ENCODE results near the gene ZNF445.
"Not testable (repeated sequence)": the region's sequence is repeated elsewhere in the genome, so short reads cannot be mapped to it uniquely, and the experiment has no call there.

The ZNF445 gene

DNA sequence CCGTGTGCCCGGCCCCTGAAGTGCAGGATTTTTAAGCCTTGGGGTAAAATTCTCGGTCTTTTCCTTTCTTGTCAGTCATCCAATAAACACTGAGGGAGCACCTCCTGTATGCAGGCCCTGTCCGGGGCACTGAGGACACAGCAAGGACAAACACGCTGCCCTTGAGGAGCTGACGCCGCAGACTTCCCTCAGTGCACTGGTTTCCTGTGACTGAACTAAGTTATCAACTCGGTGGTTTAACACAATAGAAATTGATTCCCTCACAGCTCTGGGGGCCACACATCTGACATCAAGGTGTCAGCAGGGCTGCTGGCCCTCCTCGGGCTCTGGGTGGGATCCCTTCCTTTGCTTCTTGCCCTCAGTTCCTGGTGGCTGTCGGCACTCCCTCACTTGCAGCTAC, 65.1 kb downstream of the ZNF445 start:
- DNase-seq = no peak
- H3K36me3 ChIP-seq (ENCODE audit: control insufficient read depth, insufficient read depth, low read length) = no peaks in the 10 kb centered on the region
- no peaks in the 10 kb centered on the region for H3K27me3 ChIP-seq (replicated peaks; ENCODE audit: control insufficient read depth, insufficient read depth, low read length, poor library complexity, severe bottlenecking)
- no peaks in the 10 kb centered on the region for H3K4me1 ChIP-seq (ENCODE audit: control insufficient read depth, insufficient read depth, low read length, poor library complexity, severe bottlenecking)
- no peak overlapping the region for H3K4me3 ChIP-seq (ENCODE audit: insufficient read depth, low read depth, low read length, poor library complexity, severe bottlenecking)
- H3K27ac ChIP-seq (ENCODE audit: insufficient read depth, low read length, poor library complexity, severe bottlenecking) = no peak overlapping the region
- no peaks in the 10 kb centered on the region for H3K9me3 ChIP-seq (ENCODE audit: control insufficient read depth, low read length)

DNA sequence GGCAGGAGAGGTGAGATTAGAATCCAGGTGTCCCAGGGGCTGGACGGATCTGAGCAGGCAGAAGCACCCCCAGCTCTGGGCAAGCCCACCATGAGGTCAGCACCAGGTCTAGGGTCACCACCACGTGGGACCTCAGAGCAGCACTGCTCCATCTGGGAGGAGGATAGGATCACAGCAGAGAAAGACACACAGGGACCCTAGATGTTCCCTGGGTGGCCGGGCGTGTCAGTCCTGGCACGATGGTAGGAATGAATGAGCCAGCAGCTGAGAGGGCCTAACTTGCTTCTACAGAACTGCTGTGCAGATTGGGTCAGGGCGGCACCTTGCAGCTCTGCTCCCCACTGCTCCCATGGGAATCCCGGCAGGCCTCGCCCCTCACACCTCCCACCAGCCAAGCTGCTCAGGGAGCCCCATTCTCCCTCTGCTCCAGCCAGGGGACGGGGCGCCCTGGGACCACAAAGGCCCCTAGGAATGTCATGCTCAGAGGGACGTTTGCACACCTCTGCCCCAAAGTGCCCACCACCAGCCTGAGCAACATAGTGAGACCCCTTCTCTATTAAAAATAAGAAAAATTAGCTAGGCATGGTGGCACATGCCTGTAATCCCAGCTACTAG, 66.3 kb downstream of the ZNF445 start:
- no peaks in the 10 kb centered on the region for H3K9me3 ChIP-seq (ENCODE audit: control insufficient read depth, low read length)
- H3K27me3 ChIP-seq (replicated peaks; ENCODE audit: control insufficient read depth, insufficient read depth, low read length, poor library complexity, severe bottlenecking) = no peaks in the 10 kb centered on the region
- no peak overlapping the region for H3K27ac ChIP-seq (ENCODE audit: insufficient read depth, low read length, poor library complexity, severe bottlenecking)
- no peaks in the 10 kb centered on the region for H3K36me3 ChIP-seq (ENCODE audit: control insufficient read depth, insufficient read depth, low read length)
- H3K4me3 ChIP-seq (ENCODE audit: insufficient read depth, low read depth, low read length, poor library complexity, severe bottlenecking) = no peak overlapping the region
- H3K4me1 ChIP-seq (ENCODE audit: control insufficient read depth, insufficient read depth, low read length, poor library complexity, severe bottlenecking) = no peaks in the 10 kb centered on the region
- DNase-seq = no peak

DNA sequence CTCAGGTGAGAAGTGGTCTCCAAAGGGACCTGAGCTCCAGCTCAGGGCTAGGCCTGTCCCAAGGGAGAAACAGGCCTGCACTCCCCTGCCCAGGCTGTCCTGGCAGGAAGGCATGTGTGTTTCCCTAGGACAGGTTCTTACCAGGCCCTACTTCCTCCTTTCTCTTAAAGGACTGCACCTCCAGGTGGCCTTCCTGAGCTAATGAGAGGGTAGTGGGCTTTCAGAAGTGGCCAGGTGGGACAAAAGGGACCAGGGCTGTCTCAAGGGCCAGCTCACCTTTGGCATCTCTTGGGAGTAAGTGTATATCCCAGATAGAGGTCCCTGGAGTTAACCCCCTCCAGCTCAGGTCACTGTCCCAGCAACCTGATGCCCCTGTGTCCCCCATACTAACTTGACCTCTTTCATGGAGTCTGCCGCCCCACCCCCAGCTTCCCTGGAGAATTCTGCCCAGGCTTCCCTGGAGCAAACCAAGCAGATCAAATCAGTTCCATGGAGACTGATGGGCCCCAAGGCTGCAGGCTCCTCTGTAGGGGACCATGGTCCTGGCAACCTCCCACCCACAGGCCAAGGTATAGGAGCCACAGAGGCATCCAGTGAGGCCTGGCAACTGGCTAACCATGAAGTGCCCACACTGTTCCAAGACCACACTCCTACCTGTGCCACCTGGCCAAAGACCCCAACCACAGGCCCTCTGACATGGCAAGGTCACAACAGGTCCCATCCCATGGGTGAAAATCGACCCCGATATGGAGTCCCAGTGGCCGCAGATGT, 67.6 kb downstream of the ZNF445 start:
- DNase-seq = no peak
- no peak overlapping the region for H3K27ac ChIP-seq (ENCODE audit: insufficient read depth, low read length, poor library complexity, severe bottlenecking)
- H3K36me3 ChIP-seq (ENCODE audit: control insufficient read depth, insufficient read depth, low read length) = no peaks in the 10 kb centered on the region
- no peaks in the 10 kb centered on the region for H3K9me3 ChIP-seq (ENCODE audit: control insufficient read depth, low read length)
- H3K27me3 ChIP-seq (replicated peaks; ENCODE audit: control insufficient read depth, insufficient read depth, low read length, poor library complexity, severe bottlenecking) = no peaks in the 10 kb centered on the region
- H3K4me3 ChIP-seq (ENCODE audit: insufficient read depth, low read depth, low read length, poor library complexity, severe bottlenecking) = no peak overlapping the region
- H3K4me1 ChIP-seq (ENCODE audit: control insufficient read depth, insufficient read depth, low read length, poor library complexity, severe bottlenecking) = no peaks in the 10 kb centered on the region

DNA sequence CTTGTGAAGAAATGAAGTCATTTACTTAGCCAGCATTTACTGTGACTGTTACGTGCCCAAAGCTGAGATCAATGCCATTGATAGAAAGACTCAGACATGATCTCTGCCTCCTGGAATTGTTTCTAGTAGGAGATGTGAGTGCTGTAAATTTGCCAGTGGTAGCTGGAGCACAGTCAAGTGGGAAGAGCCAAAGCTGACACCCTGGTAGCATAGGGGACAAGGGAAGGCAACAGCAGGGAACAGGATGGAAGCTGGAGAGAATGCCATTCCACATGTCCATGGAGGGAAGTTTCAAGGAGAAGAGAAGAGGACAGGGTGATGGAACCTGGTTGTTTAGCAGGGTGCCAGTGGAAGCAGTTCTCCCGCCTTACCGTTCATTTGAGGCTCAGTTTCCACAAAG, 74.9 kb downstream of the ZNF445 start:
- no peaks in the 10 kb centered on the region for H3K36me3 ChIP-seq (ENCODE audit: control insufficient read depth, insufficient read depth, low read length)
- H3K4me3 ChIP-seq (ENCODE audit: insufficient read depth, low read depth, low read length, poor library complexity, severe bottlenecking) = no peak overlapping the region
- H3K27me3 ChIP-seq (replicated peaks; ENCODE audit: control insufficient read depth, insufficient read depth, low read length, poor library complexity, severe bottlenecking) = no peaks in the 10 kb centered on the region
- H3K27ac ChIP-seq (ENCODE audit: insufficient read depth, low read length, poor library complexity, severe bottlenecking) = no peak overlapping the region
- no peaks in the 10 kb centered on the region for H3K9me3 ChIP-seq (ENCODE audit: control insufficient read depth, low read length)
- H3K4me1 ChIP-seq (ENCODE audit: control insufficient read depth, insufficient read depth, low read length, poor library complexity, severe bottlenecking) = no peaks in the 10 kb centered on the region
- no peak for DNase-seq

DNA sequence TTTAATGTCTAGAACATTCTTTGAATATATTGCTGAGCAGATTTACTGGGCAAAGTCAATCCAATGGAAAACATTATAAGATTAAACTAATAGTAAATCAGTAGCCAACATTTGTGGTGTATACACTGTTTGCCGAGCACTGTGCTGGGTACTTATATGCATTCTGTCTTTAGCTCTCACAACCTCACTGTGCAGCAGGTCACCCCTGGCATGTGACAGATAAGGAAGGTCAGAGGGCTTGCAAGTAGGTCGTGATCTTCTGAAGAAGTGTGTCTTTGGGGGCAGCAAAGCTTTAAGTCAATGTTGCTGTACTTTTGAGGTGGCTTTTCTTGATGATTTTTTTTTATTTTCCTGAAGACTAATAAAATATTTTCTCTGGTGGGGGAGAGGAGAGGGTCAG, 76.7 kb downstream of the ZNF445 start:
- Histone ChIP-seq H3K9me3 (ENCODE audit: control insufficient read depth, low read length) (no peaks in the 10 kb centered on the region), H3K4me1 (ENCODE audit: control insufficient read depth, insufficient read depth, low read length, poor library complexity, severe bottlenecking) (no peaks in the 10 kb centered on the region), H3K36me3 (ENCODE audit: control insufficient read depth, insufficient read depth, low read length) (no peaks in the 10 kb centered on the region), H3K27me3 (replicated peaks; ENCODE audit: control insufficient read depth, insufficient read depth, low read length, poor library complexity, severe bottlenecking) (no peaks in the 10 kb centered on the region), H3K4me3 (ENCODE audit: insufficient read depth, low read depth, low read length, poor library complexity, severe bottlenecking) (no peak overlapping the region), H3K27ac (ENCODE audit: insufficient read depth, low read length, poor library complexity, severe bottlenecking) (no peak overlapping the region)
- no peak for DNase-seq

DNA sequence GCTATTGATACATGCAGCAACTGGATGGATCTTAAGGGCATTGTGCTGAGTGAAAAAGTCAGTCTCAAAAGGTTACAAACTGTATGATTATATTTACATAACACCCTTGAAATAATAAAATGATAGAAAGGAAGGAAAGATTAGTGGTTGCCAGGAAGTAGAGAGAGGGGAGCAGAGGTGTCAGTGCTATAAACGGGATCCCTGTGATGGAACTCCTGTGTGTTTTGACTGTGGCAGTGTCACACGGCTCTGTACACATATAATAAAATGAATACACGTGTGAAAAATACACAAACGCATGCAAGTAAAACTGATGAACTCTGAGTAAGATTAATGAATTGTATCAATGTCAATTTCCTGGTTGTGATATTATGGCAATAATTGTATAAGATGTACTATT, 78.6 kb downstream of the ZNF445 start:
- H3K4me3 ChIP-seq (ENCODE audit: insufficient read depth, low read depth, low read length, poor library complexity, severe bottlenecking) = no peak overlapping the region

DNA sequence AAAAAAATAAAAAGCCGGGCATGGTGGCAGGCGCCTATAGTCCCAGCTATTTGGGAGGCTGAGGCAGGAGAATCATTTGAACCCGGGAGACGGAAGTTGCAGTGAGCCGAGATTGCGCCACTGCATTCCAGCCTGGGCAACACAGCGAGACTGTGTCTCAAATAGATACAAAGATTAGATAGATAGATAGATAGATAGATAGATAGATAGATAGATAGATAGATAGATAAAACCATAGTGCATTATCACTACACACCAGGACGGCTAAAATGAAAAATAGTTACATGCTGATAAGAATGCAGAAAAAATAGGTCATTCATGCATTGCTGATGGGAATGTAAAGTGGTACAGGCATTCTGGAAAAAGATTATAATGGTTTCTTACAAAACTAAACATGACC, 79.2 kb downstream of the ZNF445 start:
- not testable (repeated sequence) for H3K27ac ChIP-seq (ENCODE audit: insufficient read depth, low read length, poor library complexity, severe bottlenecking); H3K27me3 ChIP-seq (replicated peaks; ENCODE audit: control insufficient read depth, insufficient read depth, low read length, poor library complexity, severe bottlenecking); H3K4me1 ChIP-seq (ENCODE audit: control insufficient read depth, insufficient read depth, low read length, poor library complexity, severe bottlenecking); H3K36me3 ChIP-seq (ENCODE audit: control insufficient read depth, insufficient read depth, low read length); H3K4me3 ChIP-seq (ENCODE audit: insufficient read depth, low read depth, low read length, poor library complexity, severe bottlenecking); DNase-seq; H3K9me3 ChIP-seq (ENCODE audit: control insufficient read depth, low read length)

More for the DNA sequence above, 78.6 kb downstream of the ZNF445 start:
- Histone ChIP-seq H3K9me3 (ENCODE audit: control insufficient read depth, low read length) (no peaks in the 10 kb centered on the region), H3K4me1 (ENCODE audit: control insufficient read depth, insufficient read depth, low read length, poor library complexity, severe bottlenecking) (no peaks in the 10 kb centered on the region), H3K36me3 (ENCODE audit: control insufficient read depth, insufficient read depth, low read length) (no peaks in the 10 kb centered on the region), H3K27me3 (replicated peaks; ENCODE audit: control insufficient read depth, insufficient read depth, low read length, poor library complexity, severe bottlenecking) (no peaks in the 10 kb centered on the region), H3K27ac (ENCODE audit: insufficient read depth, low read length, poor library complexity, severe bottlenecking) (no peak overlapping the region)
- DNase-seq = no peak

DNA sequence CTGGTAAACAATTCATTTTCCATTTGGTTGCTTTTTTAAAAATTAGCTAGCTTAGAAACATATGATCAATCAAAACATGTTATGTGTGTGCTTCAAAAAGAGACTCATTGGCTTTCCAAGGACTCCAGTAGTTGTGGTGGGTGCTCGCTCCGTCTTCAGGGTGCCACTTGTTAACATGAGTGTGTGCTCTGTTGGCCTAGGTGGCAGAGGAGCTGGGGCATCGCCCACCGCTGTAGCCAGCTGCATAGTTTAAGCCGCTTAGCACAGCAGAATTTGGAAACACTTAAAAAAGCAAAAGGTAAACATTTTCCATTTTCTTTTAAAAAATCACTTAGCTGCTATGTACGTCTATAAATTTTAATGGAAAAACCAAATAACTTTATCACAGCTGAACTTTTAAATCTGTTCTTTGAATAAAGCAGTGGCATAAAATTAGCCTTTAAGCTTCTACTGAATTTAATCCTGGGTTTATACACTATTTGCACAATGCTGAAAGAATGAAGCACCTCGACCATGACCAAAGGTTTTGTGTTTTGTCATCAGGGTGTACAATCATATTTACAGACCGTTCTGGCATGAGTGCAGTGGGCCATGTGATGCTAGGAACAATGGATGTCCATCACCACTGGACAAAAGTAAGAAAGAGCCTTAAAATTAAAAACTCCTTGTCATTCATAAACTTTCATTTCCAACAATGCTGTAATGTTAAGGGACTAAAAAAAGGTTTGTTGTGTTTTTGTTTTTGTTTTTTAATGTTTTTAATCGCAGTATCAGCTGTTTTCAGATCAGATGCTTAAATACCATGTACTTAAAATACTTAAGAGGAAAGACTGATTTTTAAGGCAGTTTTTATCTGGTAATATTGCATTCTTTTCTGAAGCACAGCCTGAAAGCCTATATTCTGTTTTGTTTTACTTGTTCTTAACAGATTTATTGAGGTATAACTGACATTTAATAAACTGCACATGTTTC, 81.0 kb downstream of the ZNF445 start:
- no peak overlapping the region for H3K4me3 ChIP-seq (ENCODE audit: insufficient read depth, low read depth, low read length, poor library complexity, severe bottlenecking)
- no peaks in the 10 kb centered on the region for H3K27me3 ChIP-seq (replicated peaks; ENCODE audit: control insufficient read depth, insufficient read depth, low read length, poor library complexity, severe bottlenecking)
- H3K4me1 ChIP-seq (ENCODE audit: control insufficient read depth, insufficient read depth, low read length, poor library complexity, severe bottlenecking) = no peaks in the 10 kb centered on the region
- no peaks in the 10 kb centered on the region for H3K9me3 ChIP-seq (ENCODE audit: control insufficient read depth, low read length)
- DNase-seq = no peak
- no peaks in the 10 kb centered on the region for H3K36me3 ChIP-seq (ENCODE audit: control insufficient read depth, insufficient read depth, low read length)
- H3K27ac ChIP-seq (ENCODE audit: insufficient read depth, low read length, poor library complexity, severe bottlenecking) = no peak overlapping the region

DNA sequence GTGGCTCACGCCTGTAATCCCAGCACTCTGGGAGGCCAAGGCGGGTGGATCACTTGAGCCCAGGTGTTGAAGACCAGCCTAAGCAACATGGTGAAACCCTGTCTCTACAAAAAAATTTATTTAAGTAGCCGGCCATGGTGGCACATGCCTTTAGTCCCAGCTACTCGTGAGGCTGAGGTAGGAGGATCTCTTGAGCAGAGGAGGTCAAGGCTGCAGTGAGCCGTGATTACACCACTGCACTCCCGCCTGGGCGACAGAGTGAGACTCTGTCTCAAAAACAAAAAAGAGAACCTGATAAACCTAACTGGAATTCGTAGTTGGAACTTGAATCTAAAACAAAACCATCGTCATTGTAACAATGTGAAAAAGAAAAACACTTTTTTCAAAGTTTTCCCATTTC, 81.8 kb downstream of the ZNF445 start:
- Histone ChIP-seq H3K4me3 (ENCODE audit: insufficient read depth, low read depth, low read length, poor library complexity, severe bottlenecking) (no peak overlapping the region), H3K36me3 (ENCODE audit: control insufficient read depth, insufficient read depth, low read length) (no peaks in the 10 kb centered on the region), H3K9me3 (ENCODE audit: control insufficient read depth, low read length) (no peaks in the 10 kb centered on the region), H3K27ac (ENCODE audit: insufficient read depth, low read length, poor library complexity, severe bottlenecking) (no peak overlapping the region), H3K27me3 (replicated peaks; ENCODE audit: control insufficient read depth, insufficient read depth, low read length, poor library complexity, severe bottlenecking) (no peaks in the 10 kb centered on the region), H3K4me1 (ENCODE audit: control insufficient read depth, insufficient read depth, low read length, poor library complexity, severe bottlenecking) (no peaks in the 10 kb centered on the region)
- no peak for DNase-seq

DNA sequence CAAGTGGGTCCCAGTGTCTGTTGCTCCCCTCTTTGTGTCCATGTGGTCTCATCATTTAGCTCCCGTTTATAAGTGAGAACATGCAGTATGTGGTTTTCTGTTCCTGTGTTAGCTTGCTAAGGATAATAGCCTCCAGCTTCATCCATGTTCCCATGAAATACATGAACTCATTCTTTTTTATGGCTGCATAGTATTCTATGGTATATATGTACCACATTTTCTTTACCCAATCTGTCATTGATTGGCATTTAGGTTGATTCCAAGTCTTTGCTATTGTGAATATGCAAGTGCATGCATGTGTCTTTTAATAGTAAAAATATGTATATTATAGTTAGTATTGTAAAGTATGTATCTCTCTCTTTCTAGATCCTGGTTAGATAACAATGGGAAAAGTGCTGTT, 85.0 kb downstream of the ZNF445 start:
- no peaks in the 10 kb centered on the region for H3K27me3 ChIP-seq (replicated peaks; ENCODE audit: control insufficient read depth, insufficient read depth, low read length, poor library complexity, severe bottlenecking)
- H3K36me3 ChIP-seq (ENCODE audit: control insufficient read depth, insufficient read depth, low read length) = no peaks in the 10 kb centered on the region
- no peaks in the 10 kb centered on the region for H3K4me1 ChIP-seq (ENCODE audit: control insufficient read depth, insufficient read depth, low read length, poor library complexity, severe bottlenecking)
- no peak overlapping the region for H3K4me3 ChIP-seq (ENCODE audit: insufficient read depth, low read depth, low read length, poor library complexity, severe bottlenecking)
- H3K9me3 ChIP-seq (ENCODE audit: control insufficient read depth, low read length) = no peaks in the 10 kb centered on the region
- DNase-seq = no peak
- no peak overlapping the region for H3K27ac ChIP-seq (ENCODE audit: insufficient read depth, low read length, poor library complexity, severe bottlenecking)
